Cerebellar nuclear complex (tissue), 1 donor: ENCODE results near the gene FHOD1.
A peak's percentile ranks its signal among the peaks of the same experiment; 100 is the strongest.

ENCODE experiments used
- DNase-seq, 2 experiments: peaks; one replicate each; lab custom pipeline; 2025; lab: John Stamatoyannopoulos, UW

Gene FHOD1

DNA sequence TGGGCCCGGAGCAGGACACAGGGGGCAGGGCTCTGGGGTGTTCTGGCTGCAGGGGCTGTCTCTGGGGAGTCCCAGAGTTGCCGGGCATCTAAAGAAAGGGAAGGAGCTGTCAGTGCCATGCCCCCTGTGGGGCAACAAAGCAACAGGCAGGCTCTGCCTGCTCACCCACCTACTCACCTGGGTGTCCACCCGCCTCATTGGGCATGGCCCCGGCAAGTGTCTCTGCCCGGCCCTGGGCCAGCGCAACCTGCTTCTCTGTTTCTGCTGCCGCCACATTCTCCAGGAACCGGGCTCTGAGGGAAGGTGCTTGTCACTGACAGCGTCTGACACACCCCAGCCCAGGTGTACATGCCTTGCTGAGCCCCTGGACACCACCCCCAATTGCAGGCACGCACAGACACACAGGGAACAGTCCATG is 13.1 kb downstream of the FHOD1 start:
- no peak for DNase-seq

DNA sequence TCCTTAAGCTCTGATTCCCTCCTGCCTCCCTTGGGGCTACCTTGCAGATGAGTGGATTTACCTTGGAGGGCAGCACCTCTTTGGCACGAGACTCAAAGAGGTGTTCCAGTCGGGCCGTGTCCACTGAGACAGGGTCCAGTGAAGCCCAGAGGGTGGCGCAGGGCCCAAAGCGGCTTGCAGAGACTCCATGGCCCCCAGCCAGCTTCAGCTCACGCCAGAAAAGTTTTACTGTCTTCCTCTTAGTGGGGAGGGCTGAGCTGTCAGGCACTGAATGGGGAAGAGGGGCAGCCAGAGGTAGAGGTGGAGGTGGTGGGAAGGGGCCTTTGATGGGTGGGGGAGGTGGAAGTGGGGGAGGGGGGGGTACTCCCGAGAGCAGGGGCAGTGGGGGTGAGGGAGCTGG is 13.7 kb downstream of the FHOD1 start:
- DNase-seq, result no peak

DNA sequence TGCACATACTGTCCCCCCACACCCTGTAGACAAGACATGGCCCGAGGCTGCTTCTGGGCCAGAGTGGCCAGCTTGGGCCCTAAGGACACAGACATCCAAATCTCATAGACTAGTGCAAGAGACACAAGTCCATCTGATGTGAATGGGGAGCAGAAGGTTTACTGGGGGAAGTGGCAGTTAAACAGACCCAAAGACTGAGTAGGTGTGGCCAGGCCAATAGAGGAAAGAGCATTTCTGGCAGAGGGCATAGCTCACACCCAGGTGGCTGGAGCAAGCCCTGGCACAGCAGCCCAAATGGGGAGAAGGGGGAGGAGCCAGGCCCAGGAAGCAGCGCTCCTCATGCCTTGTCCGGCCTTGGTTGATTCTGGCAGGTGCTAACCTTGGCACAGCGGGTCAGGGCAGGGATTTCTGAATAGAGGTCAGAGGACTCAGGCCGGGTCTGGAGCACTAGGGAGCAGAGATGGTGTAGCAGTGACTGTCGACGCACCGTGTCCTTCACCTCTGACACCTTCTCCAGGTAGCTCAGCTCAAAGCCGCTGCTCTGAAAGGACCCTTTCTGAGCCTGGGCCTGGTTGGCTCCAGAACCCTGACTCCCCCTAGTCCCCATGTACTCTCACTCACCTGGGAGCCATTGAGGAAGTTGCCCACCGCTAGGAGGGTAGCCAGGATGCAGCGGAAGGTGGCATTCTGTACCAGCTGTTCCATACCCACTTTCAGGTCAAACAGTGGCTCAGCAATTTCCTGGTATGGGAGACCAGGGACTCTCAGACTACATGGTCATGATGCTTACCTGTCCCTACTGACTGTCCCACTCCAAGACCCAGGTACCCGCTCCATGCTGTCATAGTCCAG is 16.2 kb downstream of the FHOD1 start:
- DNase-seq, result no peak

DNA sequence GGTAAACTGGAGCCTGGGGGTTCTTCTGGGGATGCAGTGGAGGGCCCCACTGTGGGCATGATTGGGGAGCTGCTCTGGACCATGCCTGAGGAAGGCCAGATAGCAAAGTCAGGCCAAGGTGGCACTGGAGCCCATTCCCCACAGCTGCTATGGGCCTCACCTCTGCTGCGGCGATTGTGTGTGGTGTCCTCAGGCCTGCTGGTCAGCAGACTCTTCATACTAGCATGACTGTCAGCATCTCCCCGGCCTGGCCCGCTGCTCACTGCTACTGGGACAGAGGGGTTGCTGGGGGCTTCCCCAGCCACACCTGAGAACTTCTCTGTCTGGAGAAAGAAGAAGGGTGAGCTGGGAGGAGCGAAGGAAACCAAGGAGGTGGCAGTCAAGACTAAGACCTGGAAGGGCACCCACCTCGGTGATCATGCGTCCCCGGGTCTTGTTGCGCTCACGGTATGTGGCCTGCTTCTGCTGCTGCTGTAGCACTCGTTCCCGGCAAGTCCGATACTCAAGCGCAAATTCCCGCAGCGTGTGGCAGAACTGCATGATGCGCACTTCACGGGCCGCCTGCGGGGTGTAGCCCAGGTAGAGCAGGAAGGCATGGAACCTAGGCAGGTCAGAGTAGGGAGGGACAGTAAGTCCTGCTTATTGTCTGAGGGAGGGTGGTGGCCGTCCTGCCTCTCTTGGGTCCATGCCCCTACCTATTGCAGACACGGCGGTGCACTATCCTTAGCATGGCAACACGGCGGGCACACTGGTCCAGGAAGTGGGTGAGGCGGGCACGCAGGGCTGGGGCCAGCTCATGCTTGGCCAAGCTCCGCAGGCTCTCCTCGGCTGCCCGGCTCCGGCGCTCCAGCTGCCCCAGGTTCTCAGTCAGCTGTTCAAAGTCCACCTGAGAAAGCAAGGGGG is 17.1 kb downstream of the FHOD1 start:
- DNase-seq, result no peak

DNA sequence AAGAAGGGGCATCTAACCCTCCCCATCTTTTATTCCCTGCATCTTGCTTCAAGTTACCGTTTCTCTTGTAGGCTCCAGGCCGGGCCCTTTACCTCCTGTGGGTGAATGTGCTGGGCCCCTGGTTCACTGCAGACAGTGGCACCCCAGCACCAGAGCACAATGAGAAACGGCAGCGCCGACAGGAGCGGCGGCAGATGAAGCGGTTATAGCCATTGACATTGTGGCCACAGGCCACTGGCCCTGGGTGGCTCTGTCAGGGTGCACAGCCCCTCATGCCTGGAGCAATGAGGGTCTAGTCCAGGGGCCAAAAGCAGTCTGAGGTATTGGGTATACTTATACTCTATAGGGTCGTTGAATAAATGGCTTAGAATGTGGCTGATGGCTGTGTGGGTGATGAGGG is 18.4 kb downstream of the FHOD1 start:
- DNase-seq, result no peak

- no peak for DNase-seq
These were observed 19.1 kb downstream of the FHOD1 start for GRCh38 chr16:67228034-67228785.

- DNase-seq, result no peak
These were observed 19.7 kb downstream of the FHOD1 start for GRCh38 chr16:67227567-67227921.

- DNase-seq, result peak; percentile 85 to 87
These were observed 20.3 kb downstream of the FHOD1 start, which contains the start of gene TMEM208 for GRCh38 chr16:67226804-67227566. TMEM208 (plus strand) TSS chr16:67227130; CDS start chr16:67227219, 89 bp downstream.

DNA sequence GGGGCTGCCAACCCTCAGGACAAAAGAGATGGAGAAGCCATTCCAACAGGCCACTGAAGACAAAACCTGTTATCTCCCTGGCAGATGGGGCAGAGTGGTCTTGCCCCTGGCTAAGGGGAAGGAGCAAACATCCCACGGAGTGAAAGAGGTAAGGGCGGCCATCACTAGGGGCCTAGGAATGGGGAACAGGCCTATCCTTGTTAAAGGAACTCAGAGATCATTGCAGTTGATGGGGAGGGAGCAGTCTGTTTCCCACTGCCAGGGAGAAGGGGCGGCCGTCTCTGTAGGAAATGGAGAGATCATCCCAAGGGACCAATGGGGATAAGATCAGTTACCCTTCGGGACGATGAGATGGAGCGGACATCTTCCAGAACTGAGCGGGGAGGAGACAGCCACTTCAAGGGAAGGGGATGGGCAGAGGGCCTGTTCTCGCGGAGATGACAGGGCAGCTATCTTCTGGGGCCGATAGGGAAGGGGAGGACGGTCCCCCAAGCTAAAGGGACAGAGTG is 20.9 kb downstream of the FHOD1 start:
- no peak for DNase-seq

DNA sequence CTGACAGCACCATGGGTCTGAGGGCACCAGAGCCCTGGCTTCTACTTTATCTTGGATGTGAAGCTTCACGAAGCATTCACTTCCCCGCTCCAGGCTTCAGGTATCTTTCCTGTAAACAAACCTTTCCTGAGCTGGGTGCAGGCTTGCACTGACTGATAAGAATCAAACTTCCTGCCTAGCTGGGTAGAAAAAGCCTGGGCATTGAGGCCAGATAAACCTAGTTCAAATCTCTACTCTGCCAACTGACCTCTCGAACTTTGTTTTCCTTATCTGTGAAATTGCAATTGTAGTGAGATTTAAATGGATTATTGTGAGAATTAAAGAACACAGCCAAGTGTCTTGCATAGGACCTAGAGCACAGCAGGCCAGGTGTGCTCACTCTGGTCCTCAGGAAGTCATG is 23.3 kb downstream of the FHOD1 start:
- DNase-seq, result no peak

DNA sequence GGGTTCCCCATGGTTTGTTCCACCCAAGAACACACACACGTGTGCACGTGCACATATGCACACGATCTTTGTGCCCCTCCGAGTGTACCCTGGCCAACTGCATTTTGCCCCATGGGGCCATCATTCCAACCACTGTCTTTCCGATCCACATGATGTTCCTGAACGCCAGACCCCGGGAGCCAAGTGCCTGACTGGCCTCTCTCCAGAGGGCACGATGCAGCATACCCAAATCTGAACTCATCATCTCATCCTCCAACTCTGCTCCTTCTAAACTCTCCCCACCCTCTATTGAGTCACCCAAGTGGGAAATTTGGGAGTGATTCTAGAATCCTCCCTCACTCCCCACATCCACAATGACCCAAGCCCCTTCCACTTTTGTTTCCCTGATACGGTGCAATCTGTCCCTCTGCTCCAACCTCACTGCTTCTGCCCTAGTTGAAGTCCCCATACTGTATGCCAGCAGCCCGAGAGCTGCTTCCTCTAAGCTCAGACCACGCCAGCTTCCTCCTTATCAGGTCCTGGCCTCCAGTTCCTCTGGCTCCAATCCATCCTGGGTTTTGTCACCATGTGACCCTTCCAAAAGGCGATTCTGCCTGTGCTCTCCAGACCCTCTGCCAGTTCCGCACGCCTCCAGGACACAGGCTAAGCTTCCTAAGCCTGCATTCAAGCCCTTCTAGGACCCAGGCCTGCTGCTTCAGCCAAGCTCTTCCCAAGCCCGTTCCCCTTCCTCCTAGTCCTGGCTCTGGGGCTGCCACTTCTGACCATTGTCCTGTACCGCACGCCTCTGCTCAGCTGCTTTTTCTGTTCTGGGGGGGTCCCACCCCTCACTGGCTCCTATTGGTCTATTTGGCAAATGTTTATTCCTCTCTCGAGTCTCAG is 30.4 kb downstream of the FHOD1 start:
- no peak for DNase-seq

- no peak for DNase-seq
These were observed 31.6 kb downstream of the FHOD1 start for GRCh38 chr16:67215706-67216105.

- DNase-seq, result no peak
These were observed 33.9 kb downstream of the FHOD1 start for GRCh38 chr16:67213197-67214019.

GRCh38 chr16:67212766-67213165 is 34.5 kb downstream of the FHOD1 start:
- DNase-seq, result no peak

- DNase-seq, result no peak
These were observed 35.6 kb downstream of the FHOD1 start for GRCh38 chr16:67211674-67212073.

DNA sequence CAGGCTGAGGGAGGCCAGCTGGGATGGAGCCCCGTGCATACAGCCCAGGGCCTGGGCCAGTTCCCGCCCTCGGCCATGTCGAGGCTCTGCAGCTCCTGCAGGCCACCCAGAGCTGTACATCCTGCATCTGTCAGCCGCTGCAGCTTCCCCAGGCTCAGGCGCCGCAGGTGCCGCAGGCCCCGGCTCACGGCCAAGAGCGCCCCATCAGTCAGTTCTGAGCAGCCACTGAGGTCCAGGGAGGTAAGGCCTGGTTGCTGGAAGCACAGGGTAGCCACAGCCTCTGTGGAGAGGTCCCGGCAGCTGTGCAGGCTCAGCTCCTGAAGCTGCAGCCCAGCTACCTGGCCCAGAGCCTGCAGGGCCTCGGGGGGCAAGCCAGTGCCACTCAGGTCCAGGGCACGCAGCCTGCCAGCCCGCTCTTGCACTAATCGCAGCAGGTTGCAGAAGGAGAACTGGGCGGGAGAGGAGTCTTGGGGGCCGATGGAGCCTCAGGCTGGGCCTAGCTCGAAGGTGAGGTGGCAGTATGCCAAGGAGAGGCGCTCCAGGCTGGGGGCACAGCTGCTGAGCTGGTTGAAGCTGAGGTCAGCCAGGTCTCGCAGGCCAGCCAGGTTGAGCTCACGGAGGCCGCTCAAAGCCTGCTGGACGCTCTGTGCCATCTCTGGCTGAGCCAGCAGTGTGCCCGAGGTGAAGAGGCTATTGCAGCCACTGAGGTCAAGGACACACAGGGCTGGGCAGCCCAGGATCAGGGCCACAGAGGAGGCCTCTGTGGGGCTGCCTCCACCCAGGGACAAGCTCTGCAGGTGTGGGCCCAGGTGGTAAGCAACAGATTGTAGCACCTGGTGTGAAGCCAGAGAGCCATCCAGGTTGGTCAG is 37.0 kb downstream of the FHOD1 start:
- no peak for DNase-seq

DNA sequence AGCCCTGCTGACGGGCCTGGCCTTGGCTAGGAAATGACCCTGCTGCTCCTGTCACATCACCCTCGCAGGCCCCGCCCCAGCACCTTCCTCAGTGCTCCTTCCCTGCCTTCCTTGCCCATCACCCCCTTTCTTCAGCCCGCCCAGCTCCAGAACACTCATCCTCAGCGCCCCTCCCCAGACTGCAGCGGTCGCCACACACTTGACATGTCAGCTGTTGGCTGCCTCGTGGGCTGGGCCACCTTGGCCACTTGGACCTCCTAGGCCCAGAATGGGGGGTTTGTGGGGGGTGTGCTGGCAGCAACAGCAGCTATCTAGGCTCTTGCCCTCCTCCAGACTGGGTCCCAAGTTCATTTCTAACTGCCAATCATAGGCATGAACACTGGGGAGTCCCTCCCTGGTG is 37.7 kb downstream of the FHOD1 start:
- no peak for DNase-seq

DNA sequence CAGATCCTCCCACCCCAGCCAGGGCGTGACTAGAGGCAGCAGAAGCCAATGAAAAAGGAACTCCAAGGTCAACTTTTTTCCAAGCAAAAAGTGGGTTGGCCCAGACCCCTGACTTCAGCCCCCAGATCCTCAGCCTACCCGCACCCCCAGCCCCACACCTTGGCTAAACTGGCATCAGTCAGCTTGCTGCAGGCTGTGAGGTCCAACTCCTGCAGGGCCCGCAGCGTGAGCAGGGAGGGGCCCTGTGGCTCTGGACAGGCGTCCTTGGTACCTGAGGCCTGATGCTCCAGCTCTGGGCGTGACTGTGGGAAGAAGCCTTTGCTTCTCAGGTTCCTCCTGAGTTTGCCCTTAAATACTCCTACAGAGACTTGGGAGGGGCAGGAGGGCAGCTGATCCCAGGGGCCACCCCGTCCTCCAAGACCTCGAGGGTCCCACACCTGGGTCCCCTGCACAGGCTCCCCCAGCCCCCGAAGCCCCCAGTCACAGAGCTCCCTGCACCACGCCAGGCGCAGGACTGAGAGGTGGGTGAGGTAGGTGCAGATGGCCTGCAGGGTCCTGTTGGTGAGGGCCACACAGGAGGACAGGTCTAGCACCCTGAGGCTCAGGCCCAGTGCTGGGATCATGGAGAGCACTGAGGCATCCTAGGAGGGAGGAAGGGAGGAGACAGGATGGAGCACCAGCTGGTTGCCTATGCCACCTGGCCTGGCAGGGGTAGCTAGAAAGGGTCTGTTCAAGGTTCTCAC is 39.0 kb downstream of the FHOD1 start:
- DNase-seq, result no peak
